Measurements from ENCODE around the gene HDAC3. TPM values are rescaled to one million over a fixed set of nuclear protein-coding genes. Genes with fewer than 3 reads are reported as not detected.

HDAC3 gene
- total RNA-seq (2022; extraction: Qiagen RNA extraction; ENCODE audit: low read depth), result 43.3 to 53.6 TPM (median 48.3 TPM) in 5 replicates

GRCh38 chr5:141636413-141637122, at the start of gene HDAC3, which contains the start of gene RELL2:
Gene HDAC3 (minus strand): TSS chr5:141636849. CDS start chr5:141636790, 59 bp downstream.
Gene RELL2 (plus strand): TSS chr5:141636997. CDS start chr5:141638226, 1,229 bp downstream.

GRCh38 chr5:141681695-141682641, 45.3 kb upstream of the HDAC3 start, which contains the start of gene ARAP3:
Gene ARAP3 (minus strand): TSS chr5:141682230. CDS start chr5:141680486, 1,744 bp downstream.

GRCh38 chr5:141650851-141651727, 14.4 kb upstream of the HDAC3 start, which contains the start of gene FCHSD1:
Gene FCHSD1 (minus strand): TSS chr5:141651418. CDS start chr5:141651368, 50 bp downstream.

GRCh38 chr5:141618804-141619554, 17.7 kb downstream of the HDAC3 start, which contains the start of gene DIAPH1:
Gene DIAPH1 (minus strand): TSS chr5:141619000. CDS start chr5:141618914, 86 bp downstream.

Other genes with a start within 250 kb of the HDAC3 start
- 0.74 to 1.00 TPM (median 0.79 TPM) in 5 replicates for gene PCDHGB4, start 249.2 kb downstream of the HDAC3 start, total RNA-seq (2022; extraction: Qiagen RNA extraction; ENCODE audit: low read depth)
- 0.02 to 0.13 TPM (median 0.07 TPM) in 3 of 5 replicates, not detected in the others for gene PCDHGA8, start 244.2 kb downstream of the HDAC3 start, total RNA-seq (2022; extraction: Qiagen RNA extraction; ENCODE audit: low read depth)
- 1.9 to 2.7 TPM (median 2.3 TPM) in 5 replicates for gene PCDHGB5, start 238.9 kb downstream of the HDAC3 start, total RNA-seq (2022; extraction: Qiagen RNA extraction; ENCODE audit: low read depth)
- 0.05 to 0.10 TPM (median 0.07 TPM) in 4 of 5 replicates, not detected in the other for gene PCDHGA9, start 234.1 kb downstream of the HDAC3 start, total RNA-seq (2022; extraction: Qiagen RNA extraction; ENCODE audit: low read depth)
- gene PCDHGB6, start 228.8 kb downstream of the HDAC3 start, total RNA-seq (2022; extraction: Qiagen RNA extraction; ENCODE audit: low read depth), result 0.07 to 0.16 TPM (median 0.12 TPM) in 5 replicates
- gene PCDHGA10, start 223.9 kb downstream of the HDAC3 start, total RNA-seq (2022; extraction: Qiagen RNA extraction; ENCODE audit: low read depth), result 0.02 TPM in 1 of 5 replicates, not detected in the others
- gene PCDHGB7, start 219.2 kb downstream of the HDAC3 start, total RNA-seq (2022; extraction: Qiagen RNA extraction; ENCODE audit: low read depth), result 0.03 to 0.06 TPM in 2 of 5 replicates, not detected in the others
- gene PCDHGA11, start 215.8 kb downstream of the HDAC3 start, total RNA-seq (2022; extraction: Qiagen RNA extraction; ENCODE audit: low read depth), result 0.03 to 0.07 TPM in 2 of 5 replicates, not detected in the others
- gene PCDHGA12, start 206.3 kb downstream of the HDAC3 start, total RNA-seq (2022; extraction: Qiagen RNA extraction; ENCODE audit: low read depth), result not detected in 5 replicates
- gene PCDHGC3, start 160.9 kb downstream of the HDAC3 start, total RNA-seq (2022; extraction: Qiagen RNA extraction; ENCODE audit: low read depth), result 5.4 to 6.5 TPM (median 5.8 TPM) in 5 replicates
- not detected in 5 replicates for gene PCDHGC4, start 151.8 kb downstream of the HDAC3 start, total RNA-seq (2022; extraction: Qiagen RNA extraction; ENCODE audit: low read depth)
- gene PCDHGC5, start 147.8 kb downstream of the HDAC3 start, total RNA-seq (2022; extraction: Qiagen RNA extraction; ENCODE audit: low read depth), result 0.05 to 0.06 TPM in 2 of 5 replicates, not detected in the others
- gene DIAPH1, start 17.8 kb downstream of the HDAC3 start, total RNA-seq (2022; extraction: Qiagen RNA extraction; ENCODE audit: low read depth), result 90.1 to 106 TPM (median 102 TPM) in 5 replicates
- gene RELL2, start 148 bp upstream of the HDAC3 start, total RNA-seq (2022; extraction: Qiagen RNA extraction; ENCODE audit: low read depth), result 3.9 to 5.5 TPM (median 4.5 TPM) in 5 replicates
- gene FCHSD1, start 14.6 kb upstream of the HDAC3 start, total RNA-seq (2022; extraction: Qiagen RNA extraction; ENCODE audit: low read depth), result 5.1 to 12.0 TPM (median 10.8 TPM) in 5 replicates
- 3.3 to 4.8 TPM (median 4.2 TPM) in 5 replicates for gene ARAP3, start 45.4 kb upstream of the HDAC3 start, total RNA-seq (2022; extraction: Qiagen RNA extraction; ENCODE audit: low read depth)
- 2.9 to 6.0 TPM (median 5.7 TPM) in 5 replicates for gene PCDH1, start 241.6 kb upstream of the HDAC3 start, total RNA-seq (2022; extraction: Qiagen RNA extraction; ENCODE audit: low read depth)